GM12865 (cell line): ENCODE results near the gene SLC4A4.

Source experiments
- DNase-seq: peaks from one replicate; pipeline ENCODE4 v3.0.0; 2010; ENCODE audit warnings: low read depth
- H3K4me3 ChIP-seq: 2 replicates; pipeline ENCODE4 v1.5.1; 2011; ENCODE audit warnings: mild to moderate bottlenecking, low read depth, low read length, control low read depth
- TF ChIP-seq, protein P1 (sequence below): IDR thresholded peaks from 2 replicates; pipeline ENCODE4 v1.5.1; 2011; ENCODE audit warnings: low read length, control low read depth, low read depth, inconsistent platforms; ENCODE audit not compliant: insufficient read depth; ENCODE audit errors: missing control alignments

Gene SLC4A4

DNA sequence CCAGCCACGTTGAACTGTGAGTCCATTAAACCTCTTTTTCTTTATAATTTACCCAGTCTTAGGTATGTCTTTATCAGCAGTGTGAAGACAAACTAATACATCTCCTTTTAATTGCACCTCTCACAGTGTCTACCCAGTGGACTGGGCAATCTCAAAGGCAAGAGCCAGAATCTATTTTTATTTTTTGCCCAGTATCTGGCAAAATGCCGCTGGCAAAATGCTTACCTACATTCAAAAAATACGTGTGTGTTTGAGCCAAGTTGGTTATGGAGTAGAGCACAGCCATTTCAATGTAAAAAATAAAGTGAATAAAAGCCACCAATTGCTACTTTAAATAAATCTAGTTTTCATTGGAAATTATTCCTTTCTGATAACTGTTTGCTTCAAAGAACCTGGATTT, 245.2 kb downstream of the SLC4A4 start:
- H3K4me3 ChIP-seq: no peak overlapping the region
- no peak for DNase-seq
- TF ChIP-seq, protein P1, sequence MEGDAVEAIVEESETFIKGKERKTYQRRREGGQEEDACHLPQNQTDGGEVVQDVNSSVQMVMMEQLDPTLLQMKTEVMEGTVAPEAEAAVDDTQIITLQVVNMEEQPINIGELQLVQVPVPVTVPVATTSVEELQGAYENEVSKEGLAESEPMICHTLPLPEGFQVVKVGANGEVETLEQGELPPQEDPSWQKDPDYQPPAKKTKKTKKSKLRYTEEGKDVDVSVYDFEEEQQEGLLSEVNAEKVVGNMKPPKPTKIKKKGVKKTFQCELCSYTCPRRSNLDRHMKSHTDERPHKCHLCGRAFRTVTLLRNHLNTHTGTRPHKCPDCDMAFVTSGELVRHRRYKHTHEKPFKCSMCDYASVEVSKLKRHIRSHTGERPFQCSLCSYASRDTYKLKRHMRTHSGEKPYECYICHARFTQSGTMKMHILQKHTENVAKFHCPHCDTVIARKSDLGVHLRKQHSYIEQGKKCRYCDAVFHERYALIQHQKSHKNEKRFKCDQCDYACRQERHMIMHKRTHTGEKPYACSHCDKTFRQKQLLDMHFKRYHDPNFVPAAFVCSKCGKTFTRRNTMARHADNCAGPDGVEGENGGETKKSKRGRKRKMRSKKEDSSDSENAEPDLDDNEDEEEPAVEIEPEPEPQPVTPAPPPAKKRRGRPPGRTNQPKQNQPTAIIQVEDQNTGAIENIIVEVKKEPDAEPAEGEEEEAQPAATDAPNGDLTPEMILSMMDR: no peak

DNA sequence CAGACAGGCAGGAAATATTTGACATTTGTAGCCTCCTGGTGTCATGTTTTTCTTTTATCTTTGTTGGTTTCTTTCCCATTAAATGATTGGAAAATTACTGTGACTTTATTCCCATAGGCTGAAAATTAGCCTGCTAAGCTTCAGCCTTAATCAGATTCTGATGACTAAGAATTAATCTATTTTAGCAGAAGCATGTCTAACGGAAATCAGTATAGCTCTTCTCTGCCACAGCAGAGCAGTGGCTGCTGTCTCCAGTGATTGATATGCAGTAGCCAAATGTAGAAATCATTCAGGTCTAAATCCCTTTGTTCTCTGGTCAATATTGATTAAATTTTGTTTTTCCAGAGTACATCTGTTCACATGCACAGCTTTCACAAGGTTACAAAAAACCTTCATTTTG, 245.8 kb downstream of the SLC4A4 start:
- no peak overlapping the region for H3K4me3 ChIP-seq
- TF ChIP-seq, protein P1: no peak
- no peak for DNase-seq

DNA sequence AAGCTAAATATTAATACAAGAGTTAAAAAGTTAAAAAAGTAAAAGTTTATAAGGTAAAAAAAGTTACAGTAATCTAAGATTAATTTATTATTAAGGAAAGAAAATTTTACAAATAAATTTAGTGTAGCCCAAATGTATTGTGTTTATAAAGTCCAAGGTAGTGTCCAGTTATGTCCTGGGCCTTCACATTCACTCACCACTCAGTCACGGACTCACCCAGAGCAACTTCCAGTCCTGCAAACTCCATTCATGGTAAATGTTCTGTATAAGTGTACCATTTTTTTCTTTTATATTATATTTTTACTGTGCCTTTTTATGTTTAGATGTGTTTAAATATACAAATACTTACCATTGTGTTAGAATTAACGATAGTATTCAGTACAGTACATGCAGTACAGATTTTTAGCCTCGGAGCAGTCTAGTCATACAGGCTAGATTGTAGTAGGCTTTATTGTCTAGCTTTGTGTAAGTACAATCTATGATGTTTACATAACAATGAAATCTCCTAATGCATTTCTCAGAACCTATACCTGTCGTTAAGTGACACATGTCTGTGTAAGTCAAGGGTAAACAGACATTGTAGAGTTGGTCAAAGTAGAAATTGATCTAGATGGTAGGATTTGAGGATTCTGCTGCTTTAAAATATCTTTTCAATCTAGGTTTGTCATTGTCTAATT, 247.4 kb downstream of the SLC4A4 start:
- H3K4me3 ChIP-seq: no peak overlapping the region
- DNase-seq: no peak
- TF ChIP-seq, protein P1: no peak

DNA sequence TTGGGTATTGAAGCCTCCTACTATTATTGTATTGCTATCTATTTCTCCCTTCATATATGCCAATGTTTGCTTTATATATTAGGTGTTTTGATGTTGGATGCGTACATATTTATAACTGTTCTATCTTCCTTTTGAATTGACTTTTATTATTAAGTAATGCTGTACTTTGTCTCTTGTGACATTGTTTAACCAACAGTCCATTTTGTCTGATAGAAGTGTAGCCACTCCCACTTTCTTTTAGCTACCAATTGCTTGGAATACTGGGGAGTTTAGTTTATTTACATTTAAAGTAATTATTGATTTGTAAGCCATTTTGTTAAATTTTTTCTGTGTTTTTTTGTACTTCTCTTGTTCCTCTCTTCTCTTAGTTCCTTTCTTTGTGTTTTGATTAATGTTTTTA, 249.2 kb downstream of the SLC4A4 start:
- no peak overlapping the region for H3K4me3 ChIP-seq
- no peak for DNase-seq
- TF ChIP-seq, protein P1: no peak

DNA sequence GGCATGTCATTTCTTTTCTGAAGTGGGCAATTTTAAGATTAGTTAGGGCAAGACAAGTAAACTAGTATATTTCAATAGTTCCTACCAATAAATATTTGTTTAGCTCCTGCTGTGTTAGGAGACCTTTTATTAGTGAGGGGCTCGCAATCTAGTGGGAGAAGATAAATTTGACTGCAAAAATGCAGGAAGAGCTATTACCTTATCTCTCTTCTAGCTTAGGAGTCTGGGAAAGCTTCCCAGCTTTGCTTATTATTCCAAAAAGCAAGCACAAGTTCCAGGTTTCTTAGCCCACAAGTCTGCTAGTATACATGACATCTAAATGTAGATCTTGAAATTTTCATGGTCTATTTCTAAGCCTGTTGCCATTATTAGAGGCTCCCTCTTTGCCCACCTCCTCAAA, 254.0 kb downstream of the SLC4A4 start:
- TF ChIP-seq, protein P1: no peak
- no peak overlapping the region for H3K4me3 ChIP-seq
- no peak for DNase-seq

DNA sequence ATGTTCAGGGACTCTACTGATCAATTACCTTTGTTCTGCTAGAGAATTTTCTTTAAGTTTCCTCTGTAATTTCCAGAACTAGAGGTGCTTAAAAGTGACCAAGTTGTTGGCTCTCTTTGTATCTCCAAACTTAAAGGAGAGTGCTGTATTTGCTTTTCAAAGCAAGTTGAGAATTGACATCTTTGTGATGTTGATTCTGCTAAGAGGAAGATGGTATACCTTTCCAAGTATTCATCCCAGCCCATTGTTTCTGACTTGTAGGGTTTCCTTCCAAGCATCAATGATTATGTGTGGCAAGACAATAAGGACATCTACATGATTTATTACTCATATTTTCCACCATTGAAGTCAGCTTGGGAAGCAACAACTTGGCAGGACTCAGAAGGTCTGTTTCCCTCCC, 254.5 kb downstream of the SLC4A4 start:
- TF ChIP-seq, protein P1: no peak
- no peak for DNase-seq
- H3K4me3 ChIP-seq: no peak overlapping the region

DNA sequence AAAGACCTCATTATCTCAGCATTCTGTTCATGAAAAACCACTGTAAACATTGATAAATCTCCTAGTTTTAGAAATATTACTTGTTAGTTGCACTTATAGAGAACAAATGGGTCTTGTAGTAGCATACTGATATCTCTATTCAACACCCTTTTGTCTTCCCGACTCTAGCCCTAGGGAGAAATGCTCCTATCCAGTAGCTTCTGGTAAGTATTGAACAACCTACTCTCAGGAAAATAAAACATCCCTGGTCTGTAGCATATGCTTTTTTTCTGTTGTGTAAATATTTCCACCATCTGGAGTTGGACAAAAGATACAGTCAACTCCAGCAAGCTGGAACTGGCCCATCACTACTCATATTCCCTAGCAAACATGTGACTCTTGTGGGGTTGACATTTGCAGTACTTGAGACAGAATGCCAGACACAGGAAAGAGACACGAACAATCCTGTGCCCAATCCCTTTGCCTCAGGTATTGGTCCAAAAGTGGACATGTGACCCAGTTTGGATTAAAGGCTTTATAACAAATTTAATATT, 256.8 kb downstream of the SLC4A4 start:
- no peak for DNase-seq
- H3K4me3 ChIP-seq: no peak overlapping the region
- TF ChIP-seq, protein P1: no peak
